Measurements from ENCODE around the gene ADGB. TPM values are rescaled to one million over a fixed set of nuclear protein-coding genes. Genes with fewer than 3 reads are reported as not detected.

ADGB gene
- total and polyA plus RNA-seq, 2 of the 13 experiments (the other 11 are each of a cell fraction or from before 2014, with no cell fraction given): not detected

- TF ChIP-seq AFF4 (CRISPR knock-in tag; IDR thresholded peaks at IDR 0.05): no peak
- no peak for TF ChIP-seq SRY (CRISPR knock-in tag; IDR thresholded peaks at IDR 0.05)
- TF ChIP-seq ZBTB38 (CRISPR knock-in tag; IDR thresholded peaks at IDR 0.05): 0 out of 2 replicates have a peak, but pooled peaks have one; percentile 29
- TF ChIP-seq ZNF883 (CRISPR knock-in tag; IDR thresholded peaks at IDR 0.05; ENCODE audit: not compliant biosample characterization): peak; percentile 63
- TF ChIP-seq, protein P1, sequence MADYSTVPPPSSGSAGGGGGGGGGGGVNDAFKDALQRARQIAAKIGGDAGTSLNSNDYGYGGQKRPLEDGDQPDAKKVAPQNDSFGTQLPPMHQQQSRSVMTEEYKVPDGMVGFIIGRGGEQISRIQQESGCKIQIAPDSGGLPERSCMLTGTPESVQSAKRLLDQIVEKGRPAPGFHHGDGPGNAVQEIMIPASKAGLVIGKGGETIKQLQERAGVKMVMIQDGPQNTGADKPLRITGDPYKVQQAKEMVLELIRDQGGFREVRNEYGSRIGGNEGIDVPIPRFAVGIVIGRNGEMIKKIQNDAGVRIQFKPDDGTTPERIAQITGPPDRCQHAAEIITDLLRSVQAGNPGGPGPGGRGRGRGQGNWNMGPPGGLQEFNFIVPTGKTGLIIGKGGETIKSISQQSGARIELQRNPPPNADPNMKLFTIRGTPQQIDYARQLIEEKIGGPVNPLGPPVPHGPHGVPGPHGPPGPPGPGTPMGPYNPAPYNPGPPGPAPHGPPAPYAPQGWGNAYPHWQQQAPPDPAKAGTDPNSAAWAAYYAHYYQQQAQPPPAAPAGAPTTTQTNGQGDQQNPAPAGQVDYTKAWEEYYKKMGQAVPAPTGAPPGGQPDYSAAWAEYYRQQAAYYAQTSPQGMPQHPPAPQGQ (CRISPR knock-in tag; IDR thresholded peaks at IDR 0.05; ENCODE audit: borderline replicate concordance): no peak
- TF ChIP-seq ZSCAN31 (CRISPR knock-in tag; IDR thresholded peaks at IDR 0.05; ENCODE audit: low read depth): 0 out of 2 replicates have a peak, but pooled peaks have one; percentile 34
- TF ChIP-seq ZNF142 (CRISPR knock-in tag; IDR thresholded peaks at IDR 0.05): no peak
- no peak; the same call in 1 of the 2 replicates for TF ChIP-seq ARHGAP35 (CRISPR knock-in tag; IDR thresholded peaks at IDR 0.05; ENCODE audit: borderline replicate concordance)
- no peak for TF ChIP-seq SRSF1 (optimal IDR thresholded peaks at IDR 0.05; ENCODE audit: low read depth, low read length)
- TF ChIP-seq, protein P2, sequence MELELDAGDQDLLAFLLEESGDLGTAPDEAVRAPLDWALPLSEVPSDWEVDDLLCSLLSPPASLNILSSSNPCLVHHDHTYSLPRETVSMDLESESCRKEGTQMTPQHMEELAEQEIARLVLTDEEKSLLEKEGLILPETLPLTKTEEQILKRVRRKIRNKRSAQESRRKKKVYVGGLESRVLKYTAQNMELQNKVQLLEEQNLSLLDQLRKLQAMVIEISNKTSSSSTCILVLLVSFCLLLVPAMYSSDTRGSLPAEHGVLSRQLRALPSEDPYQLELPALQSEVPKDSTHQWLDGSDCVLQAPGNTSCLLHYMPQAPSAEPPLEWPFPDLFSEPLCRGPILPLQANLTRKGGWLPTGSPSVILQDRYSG (CRISPR knock-in tag; IDR thresholded peaks at IDR 0.05): no peak
- peak; percentile 61 for TF ChIP-seq KMT2A (CRISPR knock-in tag; IDR thresholded peaks at IDR 0.05)
- no peak; the same call in 1 of the 2 replicates for TF ChIP-seq ZNF180 (CRISPR knock-in tag; IDR thresholded peaks at IDR 0.05; ENCODE audit: borderline replicate concordance, low read depth)
- TF ChIP-seq, protein P3, sequence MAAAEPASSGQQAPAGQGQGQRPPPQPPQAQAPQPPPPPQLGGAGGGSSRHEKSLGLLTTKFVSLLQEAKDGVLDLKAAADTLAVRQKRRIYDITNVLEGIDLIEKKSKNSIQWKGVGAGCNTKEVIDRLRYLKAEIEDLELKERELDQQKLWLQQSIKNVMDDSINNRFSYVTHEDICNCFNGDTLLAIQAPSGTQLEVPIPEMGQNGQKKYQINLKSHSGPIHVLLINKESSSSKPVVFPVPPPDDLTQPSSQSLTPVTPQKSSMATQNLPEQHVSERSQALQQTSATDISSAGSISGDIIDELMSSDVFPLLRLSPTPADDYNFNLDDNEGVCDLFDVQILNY (CRISPR knock-in tag; conservative IDR thresholded peaks at IDR 0.05): peak; percentile 84
- peak; percentile 84; the same call in 1 of the 2 replicates for TF ChIP-seq ZNF772 (CRISPR knock-in tag; IDR thresholded peaks at IDR 0.05)
Measured at GRCh38 chr6:146857180-146857979, 258.6 kb downstream of the ADGB start (continued).

All from HepG2 (cell line).